ENCODE measurements around the gene SCAF1. TPM values are rescaled to one million over a fixed set of nuclear protein-coding genes. Genes with fewer than 3 reads are reported as not detected.

The SCAF1 gene
- total and polyA plus RNA-seq, 8 donors = 24.7 to 63.8 (median 34.9) TPM

DNA sequence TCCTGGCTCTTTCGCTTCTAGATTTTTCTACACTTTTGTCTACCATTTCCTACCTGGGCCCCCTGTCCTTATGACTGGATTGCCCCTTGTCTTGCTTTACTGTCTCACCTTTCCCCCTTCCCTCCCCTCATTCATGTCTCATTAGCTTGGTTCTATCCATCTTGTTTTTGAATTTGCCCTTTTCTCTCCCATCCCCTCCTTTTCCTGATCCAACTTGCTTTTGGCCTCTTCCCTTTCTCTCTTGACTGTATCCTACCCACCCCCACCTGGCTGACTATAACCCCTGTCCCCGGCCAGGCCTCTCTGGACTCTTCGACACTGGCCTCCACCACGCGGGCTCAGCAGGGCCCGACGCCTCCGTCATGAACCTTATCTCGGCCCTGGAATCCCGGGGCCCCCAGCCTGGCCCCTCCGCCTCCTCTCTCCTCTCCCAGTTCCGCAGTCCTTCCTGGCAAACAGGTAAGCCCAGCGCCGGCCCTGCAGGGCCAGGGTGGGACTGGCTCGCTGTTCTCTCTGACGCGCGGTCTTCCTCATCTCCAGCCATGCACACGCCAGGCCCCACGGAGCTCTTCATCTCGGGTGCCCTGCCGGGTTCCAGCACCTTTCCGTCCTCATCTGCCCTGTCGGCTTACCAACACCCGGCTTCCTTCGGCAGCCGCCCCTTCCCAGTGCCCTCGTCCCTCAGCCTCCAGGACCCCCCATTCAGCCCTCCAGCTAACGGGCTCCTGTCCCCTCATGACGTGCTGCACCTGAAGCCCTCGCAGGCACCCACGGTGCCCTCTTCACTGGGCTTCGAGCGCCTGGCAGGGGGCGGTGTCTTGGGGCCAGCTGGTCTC is 47.6 kb upstream of the SCAF1 start:
- no peak for ATAC-seq
- Histone ChIP-seq H3K9me3 (no peaks in the 10 kb centered on the region), H3K4me1 (peaks cover 0 to 24% of the 10 kb centered on the region in 2 donors), H3K27ac (peak overlapping the region; percentile 37 to 88), H3K4me3 (no peak overlapping the region), H3K36me3 (peaks cover 0 to 56% of the 10 kb centered on the region in 2 donors), H3K27me3 (no peaks in the 10 kb centered on the region)
- DNase-seq = peak in 1 of 4 donors; percentile 79
- intact Hi-C loops (cut with DNase I) = no loop called here
- no peak for TF ChIP-seq CTCF (IDR thresholded peaks at IDR 0.05)

DNA sequence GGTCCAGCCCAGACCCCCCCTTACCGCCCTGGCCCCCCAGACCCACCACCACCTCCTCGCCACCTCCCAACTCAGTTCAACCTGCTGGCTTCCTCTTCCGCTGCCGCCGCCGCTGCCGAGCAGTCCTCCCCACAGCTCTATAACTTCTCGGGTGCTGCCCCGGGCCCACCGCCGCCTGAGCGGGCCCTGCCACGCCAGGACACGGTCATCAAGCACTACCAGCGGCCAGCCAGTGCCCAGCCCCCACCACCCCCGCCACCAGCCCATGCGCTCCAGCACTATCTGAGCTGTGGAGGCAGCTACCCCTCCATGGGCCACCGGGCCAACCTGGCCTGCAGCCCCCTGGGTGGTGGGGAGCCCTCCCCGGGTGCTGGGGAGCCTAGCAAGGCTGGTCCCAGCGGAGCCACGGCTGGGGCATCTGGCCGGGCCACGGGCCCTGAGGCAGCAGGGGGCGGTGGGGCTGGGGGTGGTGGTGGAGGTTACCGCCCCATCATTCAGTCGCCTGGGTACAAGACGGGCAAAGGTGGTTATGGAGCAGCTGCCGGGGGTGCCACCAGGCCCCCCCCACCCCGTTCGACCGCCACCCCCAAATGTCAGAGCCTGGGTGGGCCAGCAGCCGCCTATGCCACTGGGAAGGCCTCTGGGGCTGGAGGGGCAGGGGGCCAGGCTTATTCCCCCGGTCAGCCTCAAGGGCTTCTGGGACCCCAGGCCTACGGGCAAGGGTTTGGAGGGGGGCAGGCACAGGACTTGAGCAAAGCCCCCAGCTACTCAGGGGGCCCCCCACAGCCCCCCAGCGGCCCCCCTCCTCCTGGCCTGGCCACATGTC is 46.8 kb upstream of the SCAF1 start:
- intact Hi-C loops (cut with DNase I) = no loop called here
- no peak for ATAC-seq
- peaks cover 0 to 64% of the 10 kb centered on the region in 2 donors for H3K36me3 ChIP-seq

DNA sequence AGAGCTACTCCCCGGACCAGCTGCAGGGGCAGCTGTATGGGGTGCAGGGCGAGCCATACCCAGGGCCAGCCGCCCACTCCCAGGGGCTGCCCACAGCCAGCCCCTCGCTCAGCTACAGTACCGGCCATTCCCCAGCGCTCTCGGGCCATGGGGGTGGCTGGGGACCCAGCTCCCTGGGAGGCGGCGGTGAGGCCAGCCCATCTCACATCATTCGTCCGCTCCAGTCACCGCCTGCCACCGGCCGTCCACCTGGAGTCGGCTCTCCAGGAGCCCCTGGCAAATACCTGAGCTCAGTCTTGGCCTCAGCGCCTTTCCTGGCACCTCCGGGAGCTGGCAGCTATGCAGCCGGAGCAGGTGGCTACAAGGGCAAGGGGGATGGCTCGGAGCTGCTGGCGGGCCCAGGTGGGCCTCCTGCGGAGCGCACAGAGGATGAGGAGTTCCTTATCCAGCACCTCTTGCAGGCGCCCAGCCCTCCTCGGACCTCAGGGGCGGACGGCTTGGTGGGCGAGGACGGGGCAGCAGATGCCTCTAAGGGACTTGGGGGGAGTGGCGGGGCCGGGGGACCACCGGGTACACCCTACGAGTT is 46.1 kb upstream of the SCAF1 start:
- H3K4me1 ChIP-seq = peaks cover 0 to 24% of the 10 kb centered on the region in 2 donors
- H3K4me3 ChIP-seq = no peak overlapping the region
- DNase-seq (peak in 1 of 4 donors; percentile 71), ATAC-seq (no peak)
- H3K27ac ChIP-seq = no peak overlapping the region
- no peaks in the 10 kb centered on the region for H3K9me3 ChIP-seq
- intact Hi-C loops (cut with DNase I) = no loop called here
- H3K27me3 ChIP-seq = no peaks in the 10 kb centered on the region
- peaks cover 0 to 71% of the 10 kb centered on the region in 2 donors for H3K36me3 ChIP-seq
- no peak for TF ChIP-seq CTCF (IDR thresholded peaks at IDR 0.05)

More for the DNA sequence above, 46.8 kb upstream of the SCAF1 start:
- Histone ChIP-seq H3K4me3 (no peak overlapping the region), H3K27ac (no peak overlapping the region), H3K27me3 (no peaks in the 10 kb centered on the region), H3K9me3 (no peaks in the 10 kb centered on the region), H3K4me1 (peaks cover 0 to 24% of the 10 kb centered on the region in 2 donors)
- DNase-seq = peak in 1 of 4 donors; percentile 75
- TF ChIP-seq CTCF (IDR thresholded peaks at IDR 0.05) = no peak

GRCh38 chr19:49596407-49596806 is 45.6 kb upstream of the SCAF1 start:
- Histone ChIP-seq H3K27me3 (no peaks in the 10 kb centered on the region), H3K27ac (no peak overlapping the region), H3K9me3 (no peaks in the 10 kb centered on the region), H3K4me3 (no peak overlapping the region), H3K4me1 (peaks cover 0 to 24% of the 10 kb centered on the region in 2 donors), H3K36me3 (peaks cover 0 to 76% of the 10 kb centered on the region in 2 donors)
- intact Hi-C loops (cut with DNase I) = no loop called here
- no peak for TF ChIP-seq CTCF (IDR thresholded peaks at IDR 0.05)
- ATAC-seq (no peak), DNase-seq (peak in 1 of 4 donors; percentile 70)

Data from left lung (tissue), 10 donors.